Measurements from ENCODE around the gene DNLZ. TPM values are rescaled to one million over a fixed set of nuclear protein-coding genes. Genes with fewer than 3 reads are reported as not detected.

DNLZ gene
- total and polyA plus RNA-seq, 2 of the 4 experiments (the other 2 are of a cell fraction): 2.0 to 11.4 TPM

- H3K18ac ChIP-seq (ENCODE audit: low read depth, low read length): no peak overlapping the region
- TF ChIP-seq RCOR1 (IDR thresholded peaks at IDR 0.05; ENCODE audit: insufficient replicate concordance, low read length) (no peak), MXI1 (IDR thresholded peaks at IDR 0.05; ENCODE audit: borderline replicate concordance, low read depth, low read length) (no peak), POLR2A (IDR thresholded peaks at IDR 0.05; ENCODE audit: low read depth, low read length) (no peak), BHLHE40 (IDR thresholded peaks at IDR 0.05; ENCODE audit: low read depth, low read length) (no peak), RFX5 (IDR thresholded peaks at IDR 0.05; ENCODE audit: low read depth, low read length) (no peak), ELK1 (IDR thresholded peaks at IDR 0.05; ENCODE audit: borderline replicate concordance, low read depth, low read length) (no peak), SMC3 (IDR thresholded peaks at IDR 0.05; ENCODE audit: low read depth, low read length) (no peak), NFE2L2 (IDR thresholded peaks at IDR 0.05; ENCODE audit: low read depth, low read length) (no peak), CHD1 (IDR thresholded peaks at IDR 0.05; ENCODE audit: low read depth, low read length) (no peak), RAD21 (IDR thresholded peaks at IDR 0.05; ENCODE audit: low read length) (no peak), FOS (IDR thresholded peaks at IDR 0.05; ENCODE audit: low read depth, low read length) (no peak), MAFK (IDR thresholded peaks at IDR 0.05; ENCODE audit: low read depth, low read length) (no peak), CEBPB (IDR thresholded peaks at IDR 0.05; ENCODE audit: low read depth, low read length) (no peak), MAZ (IDR thresholded peaks at IDR 0.05; ENCODE audit: borderline replicate concordance, low read depth, low read length) (no peak)
- TF ChIP-seq, protein P1, sequence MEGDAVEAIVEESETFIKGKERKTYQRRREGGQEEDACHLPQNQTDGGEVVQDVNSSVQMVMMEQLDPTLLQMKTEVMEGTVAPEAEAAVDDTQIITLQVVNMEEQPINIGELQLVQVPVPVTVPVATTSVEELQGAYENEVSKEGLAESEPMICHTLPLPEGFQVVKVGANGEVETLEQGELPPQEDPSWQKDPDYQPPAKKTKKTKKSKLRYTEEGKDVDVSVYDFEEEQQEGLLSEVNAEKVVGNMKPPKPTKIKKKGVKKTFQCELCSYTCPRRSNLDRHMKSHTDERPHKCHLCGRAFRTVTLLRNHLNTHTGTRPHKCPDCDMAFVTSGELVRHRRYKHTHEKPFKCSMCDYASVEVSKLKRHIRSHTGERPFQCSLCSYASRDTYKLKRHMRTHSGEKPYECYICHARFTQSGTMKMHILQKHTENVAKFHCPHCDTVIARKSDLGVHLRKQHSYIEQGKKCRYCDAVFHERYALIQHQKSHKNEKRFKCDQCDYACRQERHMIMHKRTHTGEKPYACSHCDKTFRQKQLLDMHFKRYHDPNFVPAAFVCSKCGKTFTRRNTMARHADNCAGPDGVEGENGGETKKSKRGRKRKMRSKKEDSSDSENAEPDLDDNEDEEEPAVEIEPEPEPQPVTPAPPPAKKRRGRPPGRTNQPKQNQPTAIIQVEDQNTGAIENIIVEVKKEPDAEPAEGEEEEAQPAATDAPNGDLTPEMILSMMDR (conservative IDR thresholded peaks at IDR 0.05; ENCODE audit: low read depth, low read length): no peak
- TF ChIP-seq, protein P2, sequence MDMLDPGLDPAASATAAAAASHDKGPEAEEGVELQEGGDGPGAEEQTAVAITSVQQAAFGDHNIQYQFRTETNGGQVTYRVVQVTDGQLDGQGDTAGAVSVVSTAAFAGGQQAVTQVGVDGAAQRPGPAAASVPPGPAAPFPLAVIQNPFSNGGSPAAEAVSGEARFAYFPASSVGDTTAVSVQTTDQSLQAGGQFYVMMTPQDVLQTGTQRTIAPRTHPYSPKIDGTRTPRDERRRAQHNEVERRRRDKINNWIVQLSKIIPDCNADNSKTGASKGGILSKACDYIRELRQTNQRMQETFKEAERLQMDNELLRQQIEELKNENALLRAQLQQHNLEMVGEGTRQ (IDR thresholded peaks at IDR 0.05; ENCODE audit: low read depth, low read length): no peak
- no peak for DNase-seq
- H3K23ac ChIP-seq (ENCODE audit: low read depth, low read length): no peak overlapping the region
- no peak overlapping the region for H2AFZ ChIP-seq (replicated peaks; ENCODE audit: low read length, poor library complexity)
- no peak for ATAC-seq (ENCODE audit: low read depth)
- H3K4me2 ChIP-seq (ENCODE audit: low read depth, low read length): no peak overlapping the region
- in situ Hi-C loops (cut with MboI; ENCODE audit: low sequenced_read_pairs) (no loop called here), dilution Hi-C loops (cut with HindIII; ENCODE audit: low sequenced_read_pairs, unreplicated experiment) (no loop called here), intact Hi-C loops (cut with micrococcal nuclease) (no loop called here)
- peaks cover 27% of the 10 kb centered on the region for H3K4me1 ChIP-seq (ENCODE audit: control insufficient read depth, insufficient read depth, low read length)
- peaks cover 4 to 72% of the 10 kb centered on the region in 2 experiments for H3K79me1 ChIP-seq (ENCODE audit: low read depth in 1 of 2, low read length in 2 of 2)
- peaks cover 59% of the 10 kb centered on the region for H3K36me3 ChIP-seq (ENCODE audit: control insufficient read depth, insufficient read depth, low read length)
- H3K9me3 ChIP-seq (ENCODE audit: control insufficient read depth, insufficient read depth, low read length): no peaks in the 10 kb centered on the region
- H3K14ac ChIP-seq (replicated peaks; ENCODE audit: low read depth, low read length): no peak overlapping the region; the same call in 1 of the 2 replicates
- no peak overlapping the region for H3K27ac ChIP-seq (ENCODE audit: insufficient read depth, low read length)
- ChIA-PET POLR2A (ENCODE audit: unreplicated experiment) (interaction anchor here (0.6 kb wide), 1 partner anchor 57 kb away, joined by 3 read pairs; no protein-coding TSS in a partner anchor), CTCF (interaction anchor here (0.6 kb wide), 1 partner anchor 39 kb away, joined by 3 read pairs; no protein-coding TSS in a partner anchor)
- no peak overlapping the region for H2BK120ac ChIP-seq (ENCODE audit: low read depth, low read length)
- no peak overlapping the region for H3K4me3 ChIP-seq (ENCODE audit: insufficient read depth, low read depth, low read length)
- no peak overlapping the region for H3K9ac ChIP-seq (ENCODE audit: low read depth, low read length)
- H2BK15ac ChIP-seq (ENCODE audit: low read depth, low read length): no peak overlapping the region
- 100% methylated on average over 6 of the region's 12 CpGs; no CpG with 5 or more reads in 1 of the 2 experiments for WGBS, 2 experiments (ENCODE audit: extremely low coverage in 2 of 2, insufficient read length in 1 of 2)
- peaks cover 6% of the 10 kb centered on the region; the same call in 1 of the 2 replicates for H3K9me1 ChIP-seq (ENCODE audit: insufficient read depth, low read length)
- H4K91ac ChIP-seq (ENCODE audit: insufficient read depth, low read depth, low read length): no peak overlapping the region
- no peaks in the 10 kb centered on the region for H3K27me3 ChIP-seq (ENCODE audit: control insufficient read depth, insufficient read depth, low read length)
- no peak overlapping the region for H2BK20ac ChIP-seq (ENCODE audit: low read depth, low read length)
- BruUV-seq (replicated peaks): no TSS peak
- no peak overlapping the region for H4K5ac ChIP-seq (ENCODE audit: low read depth, low read length)
- no peak overlapping the region for H2BK5ac ChIP-seq (ENCODE audit: low read depth, low read length, poor library complexity, severe bottlenecking)
- H4K20me1 ChIP-seq (ENCODE audit: insufficient read depth, low read length): peaks cover 91% of the 10 kb centered on the region
- H3K4ac ChIP-seq (ENCODE audit: low read depth, low read length): no peak overlapping the region
- H4K8ac ChIP-seq (ENCODE audit: low read depth in 2 of 2, low read length in 2 of 2): no peak overlapping the region
- no peak overlapping the region for H2AK5ac ChIP-seq (ENCODE audit: low read depth, low read length)
- H2AK9ac ChIP-seq (replicated peaks; ENCODE audit: low read depth, low read length, poor library complexity): no peak overlapping the region
- no peak overlapping the region for H3K56ac ChIP-seq (ENCODE audit: extremely low read depth, insufficient read depth, low read length)
Measured at GRCh38 chr9:136333045-136333444, 30.5 kb downstream of the DNLZ start.
